Stimulated activated CD4-positive, alpha-beta T cell treated with anti-CD3 and anti-CD28 coated beads, TNF-alpha, amount 100 ng/mL, for 4 hours (primary cell): ENCODE measurements around the gene AZGP1.
A peak's percentile ranks its signal among the peaks of the same experiment; 100 is the strongest.
"Not testable (repeated sequence)": the region's sequence is repeated elsewhere in the genome, so short reads cannot be mapped to it uniquely, and the experiment has no call there.

ENCODE experiments used
- DNase-seq, 3 experiments: peaks; one replicate each; pipeline ENCODE4 v3.0.0-alpha.2; 2020; ENCODE audit warnings: low read depth in 3 of 3

The AZGP1 gene

DNA sequence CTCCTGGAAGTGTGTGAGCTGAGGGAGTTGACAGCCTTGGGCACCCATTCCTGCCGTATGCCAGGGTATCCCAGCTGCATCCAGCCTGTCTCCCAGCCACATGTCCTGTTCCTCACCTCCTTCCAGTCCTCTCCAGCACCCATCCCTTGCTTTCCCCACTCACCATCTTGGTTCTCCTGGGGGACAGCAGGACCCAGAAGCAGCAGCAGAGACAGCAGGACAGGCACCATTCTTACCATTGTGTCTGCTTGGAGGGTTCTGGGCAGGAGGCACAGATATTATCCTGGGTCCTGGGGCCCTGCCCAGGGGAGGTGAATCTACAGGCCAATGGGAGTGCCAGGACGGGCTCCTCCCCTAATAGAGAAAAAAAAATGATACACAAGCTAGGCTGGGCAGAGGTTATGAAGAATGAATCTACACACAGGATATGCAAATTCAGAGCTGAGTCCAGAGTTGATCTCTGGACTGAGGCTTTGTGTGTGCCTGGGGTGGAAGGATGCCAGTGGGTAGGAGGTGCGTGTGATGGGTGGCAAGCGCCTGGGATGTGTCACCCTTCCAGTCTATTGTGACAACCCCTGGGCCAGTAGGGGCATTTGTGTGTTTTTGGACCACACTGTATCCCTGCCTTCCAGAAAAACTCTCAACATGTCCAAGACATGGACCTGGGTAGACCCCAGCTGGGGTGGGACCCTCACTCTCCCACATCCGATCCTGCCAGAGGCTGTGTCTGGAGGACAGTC lies at the start of gene AZGP1:
Gene AZGP1, minus strand, starts transcription at position 250 of the 740 bp plus-strand sequence. Its CDS starts 11 bp downstream, at position 239.
- no peak for DNase-seq

DNA sequence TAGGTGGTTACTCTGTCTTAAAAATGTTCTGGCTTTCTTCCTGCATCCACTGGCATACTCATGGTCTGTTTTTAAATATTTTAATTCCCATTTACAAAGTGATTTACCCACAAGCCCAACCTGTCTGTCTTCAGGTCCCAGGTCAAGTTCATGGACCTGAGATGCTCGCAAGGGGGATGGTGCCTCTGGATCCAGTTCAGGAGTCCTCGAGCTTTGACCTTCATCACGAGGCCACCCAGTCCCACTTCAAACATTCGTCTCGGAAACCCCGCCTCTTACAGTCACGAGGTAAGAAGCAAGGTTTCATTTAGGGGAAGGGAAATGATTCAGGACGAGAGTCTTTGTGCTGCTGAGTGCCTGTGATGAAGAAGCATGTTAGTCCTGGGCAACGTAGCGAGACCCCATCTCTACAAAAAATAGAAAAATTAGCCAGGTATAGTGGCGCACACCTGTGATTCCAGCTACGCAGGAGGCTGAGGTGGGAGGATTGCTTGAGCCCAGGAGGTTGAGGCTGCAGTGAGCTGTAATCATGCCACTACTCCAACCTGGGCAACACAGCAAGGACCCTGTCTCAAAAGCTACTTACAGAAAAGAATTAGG lies 48.3 kb upstream of the AZGP1 start:
- DNase-seq = no peak

DNA sequence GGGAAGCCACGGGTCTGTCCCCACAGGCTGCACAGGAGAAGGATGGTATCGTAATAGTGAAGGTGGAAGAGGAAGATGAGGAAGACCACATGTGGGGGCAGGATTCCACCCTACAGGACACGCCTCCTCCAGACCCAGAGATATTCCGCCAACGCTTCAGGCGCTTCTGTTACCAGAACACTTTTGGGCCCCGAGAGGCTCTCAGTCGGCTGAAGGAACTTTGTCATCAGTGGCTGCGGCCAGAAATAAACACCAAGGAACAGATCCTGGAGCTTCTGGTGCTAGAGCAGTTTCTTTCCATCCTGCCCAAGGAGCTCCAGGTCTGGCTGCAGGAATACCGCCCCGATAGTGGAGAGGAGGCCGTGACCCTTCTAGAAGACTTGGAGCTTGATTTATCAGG lies 47.7 kb upstream of the AZGP1 start:
- DNase-seq = no peak

- no peak for DNase-seq
These were observed 46.8 kb upstream of the AZGP1 start for GRCh38 chr7:100022621-100023020.

DNA sequence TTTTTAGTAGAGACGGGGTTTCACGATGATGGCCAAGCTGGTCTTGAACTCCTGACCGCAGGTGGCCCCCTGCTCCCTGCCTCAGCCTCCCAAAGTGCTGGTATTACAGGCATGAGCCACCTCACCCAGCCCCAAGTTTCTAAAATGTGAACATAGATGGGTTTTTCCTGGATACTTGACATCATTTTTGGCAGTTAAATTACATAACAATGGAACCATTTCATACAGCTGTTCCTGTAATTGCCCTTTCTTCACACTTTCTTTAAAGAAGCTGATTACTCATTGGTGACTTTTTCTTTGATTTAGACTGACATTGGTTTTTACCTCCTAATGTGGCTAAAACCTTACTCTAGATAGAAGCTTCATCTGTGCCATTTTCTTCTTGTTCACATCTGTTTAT lies 45.5 kb upstream of the AZGP1 start:
- no peak for DNase-seq

GRCh38 chr7:100019908-100020307 lies 44.1 kb upstream of the AZGP1 start:
- DNase-seq = no peak

GRCh38 chr7:100017875-100018274 lies 42.0 kb upstream of the AZGP1 start:
- DNase-seq = no peak

DNA sequence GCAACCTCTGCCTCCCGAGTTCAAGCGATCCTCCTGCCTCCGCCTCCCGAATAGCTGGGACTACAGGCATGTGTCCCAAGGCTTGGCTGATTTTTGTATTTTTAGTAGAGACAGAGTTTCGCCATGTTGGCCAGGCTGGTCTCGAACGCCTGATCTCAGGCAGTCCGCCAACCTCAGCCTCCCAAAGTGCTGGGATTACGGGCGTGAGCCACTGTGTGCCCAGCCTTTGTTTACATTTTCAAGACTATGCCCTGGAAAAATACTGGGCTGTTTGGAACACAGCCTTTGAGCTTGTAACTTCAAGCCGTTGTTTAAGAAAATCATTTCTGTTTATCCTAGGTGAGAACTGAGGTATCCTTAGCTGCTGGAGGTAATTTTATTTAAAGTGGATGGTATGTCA lies 41.5 kb upstream of the AZGP1 start:
- DNase-seq = no peak

DNA sequence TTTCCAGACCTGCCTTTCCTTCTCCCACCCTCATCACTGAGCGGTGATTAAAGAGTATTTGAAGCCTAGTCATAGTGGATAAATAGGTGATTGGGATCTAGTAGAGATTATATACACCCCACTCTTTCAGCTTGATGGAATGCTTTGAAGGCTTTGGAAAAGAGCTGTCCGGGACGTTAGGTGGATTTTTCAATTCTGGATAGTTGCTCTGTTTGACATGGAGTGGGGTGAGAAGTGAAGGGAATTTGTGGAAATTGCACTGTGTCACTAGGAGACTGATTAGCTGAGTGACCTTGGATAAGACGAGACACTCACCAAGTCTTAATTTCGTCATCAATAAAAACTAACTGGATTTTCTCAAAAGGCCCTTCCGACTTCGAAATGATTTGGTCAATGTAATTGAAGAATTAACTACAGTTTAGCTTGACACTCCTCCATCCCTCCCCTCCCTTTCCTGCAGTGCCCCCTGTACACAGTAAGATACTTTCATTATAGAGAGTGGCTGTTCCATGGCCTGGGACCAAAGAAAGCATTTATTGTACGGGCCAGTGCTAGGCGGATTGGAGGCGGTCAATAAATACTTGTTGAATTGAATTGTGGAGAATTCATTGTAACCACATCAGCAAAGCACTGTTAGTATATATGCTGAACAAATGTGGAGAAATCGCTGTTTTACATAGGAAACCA lies 40.5 kb upstream of the AZGP1 start:
- no peak for DNase-seq

DNA sequence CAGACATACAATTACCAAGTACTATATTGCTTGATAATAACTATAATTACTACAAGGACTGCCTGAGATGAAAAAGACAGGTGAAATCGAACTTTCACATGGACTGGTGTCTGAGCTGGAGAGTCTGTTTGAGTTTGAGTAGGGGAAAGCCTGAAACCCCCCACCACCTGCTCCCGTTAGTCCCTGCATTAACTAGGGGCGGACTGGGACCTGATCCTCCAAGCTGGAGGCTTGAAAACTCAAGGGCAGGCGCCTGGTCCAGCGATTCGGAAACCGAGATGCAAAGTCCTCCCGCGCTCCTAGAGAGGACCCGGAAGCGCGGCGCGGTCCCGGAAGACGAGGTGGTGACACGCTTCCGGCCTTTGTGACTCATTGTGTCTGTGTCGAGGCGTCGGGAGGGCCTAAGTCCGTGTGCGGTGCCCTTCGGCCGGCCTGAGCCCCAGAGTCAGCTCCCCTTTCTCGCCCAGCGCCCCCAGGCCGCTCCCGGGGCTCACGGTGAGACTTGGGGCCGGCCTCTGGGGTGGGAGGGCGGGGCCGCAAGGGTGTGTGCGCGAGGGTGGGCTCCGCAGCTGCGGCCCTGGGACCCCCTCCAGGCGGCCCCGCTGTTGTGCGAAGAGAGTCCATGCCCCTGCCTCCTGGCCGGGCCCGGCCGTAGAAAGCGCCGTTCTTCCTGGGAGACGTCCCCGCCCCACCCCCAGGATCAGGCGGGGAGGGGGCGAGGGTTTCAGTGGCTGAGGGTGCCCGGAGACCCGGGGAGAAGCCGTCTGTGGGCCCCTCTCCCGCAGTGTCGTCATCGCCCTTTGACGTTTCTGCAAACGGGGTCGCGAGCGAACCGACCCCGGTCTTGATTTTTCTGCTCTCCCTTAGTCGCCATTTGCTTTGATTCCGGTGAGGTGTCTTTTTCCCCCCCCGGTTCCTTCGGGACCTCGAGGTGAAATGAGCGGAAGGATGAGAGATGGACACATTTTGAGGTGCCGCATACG lies 39.7 kb upstream of the AZGP1 start, which contains the start of gene ZKSCAN1:
Gene ZKSCAN1, plus strand, starts transcription at position 365 of the 983 bp plus-strand sequence. CDS start 7,911 bp downstream, outside the sequence.
- peak; percentile 70 to 72 (median 72) for DNase-seq

DNA sequence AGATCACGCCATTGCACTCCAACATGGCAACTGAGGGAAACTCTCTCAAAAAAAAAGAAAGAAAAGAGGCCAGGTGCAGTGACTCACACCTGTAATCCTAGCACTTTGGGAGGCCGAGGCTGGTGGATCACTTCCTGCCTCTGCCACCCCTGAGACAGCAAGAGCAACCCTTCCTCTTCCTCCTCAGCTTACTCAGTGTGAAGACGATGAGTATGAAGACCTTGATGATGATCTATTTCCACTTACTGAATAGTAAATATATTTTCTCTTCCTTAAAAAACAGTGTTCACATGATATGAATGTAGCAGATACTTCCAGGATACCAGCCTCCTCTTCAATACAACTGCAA lies 37.5 kb upstream of the AZGP1 start:
- DNase-seq = peak in 2 of 3 experiments; percentile 6 to 17

GRCh38 chr7:100012385-100013327 lies 36.8 kb upstream of the AZGP1 start:
- not testable (repeated sequence) for DNase-seq

DNA sequence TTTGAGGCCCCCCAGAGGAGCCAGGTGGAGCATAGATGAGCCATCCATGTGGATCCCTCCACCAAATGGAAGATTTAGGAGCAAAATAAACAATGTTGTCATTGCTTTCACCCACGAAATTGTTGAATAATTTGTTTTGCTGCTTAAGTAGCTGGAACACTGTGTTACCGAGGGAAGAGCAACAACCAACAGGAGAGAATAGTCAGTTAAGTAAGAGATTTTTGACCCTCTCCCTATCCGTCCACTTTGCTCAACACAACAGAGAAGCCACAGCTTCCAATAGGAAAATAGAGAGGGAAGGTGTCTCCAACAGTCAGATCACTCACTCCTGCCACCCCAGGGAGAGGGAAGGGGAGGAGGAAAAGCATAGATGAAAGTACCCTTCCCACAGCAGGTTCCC lies 35.7 kb upstream of the AZGP1 start:
- no peak for DNase-seq

DNA sequence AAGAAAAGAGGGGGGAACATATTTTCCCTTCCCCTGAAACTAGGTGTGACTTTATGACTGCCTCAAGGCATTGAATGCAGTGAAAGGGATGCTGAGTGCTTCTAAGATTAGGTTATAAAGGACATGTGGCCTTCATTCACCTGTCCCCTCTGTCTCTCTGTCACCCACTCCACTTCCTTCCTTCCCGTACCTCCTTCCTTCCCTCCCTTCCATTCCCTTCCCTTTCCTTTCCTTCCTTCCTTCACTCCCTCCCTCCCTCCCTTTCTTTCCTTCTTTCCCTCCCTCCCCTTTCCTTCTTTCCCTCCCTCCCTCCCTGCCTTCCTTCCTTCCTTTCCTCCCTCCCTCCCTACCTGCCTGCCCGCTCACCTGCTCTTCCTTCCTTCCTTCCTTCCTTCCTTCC lies 35.1 kb upstream of the AZGP1 start:
- DNase-seq = no peak

DNA sequence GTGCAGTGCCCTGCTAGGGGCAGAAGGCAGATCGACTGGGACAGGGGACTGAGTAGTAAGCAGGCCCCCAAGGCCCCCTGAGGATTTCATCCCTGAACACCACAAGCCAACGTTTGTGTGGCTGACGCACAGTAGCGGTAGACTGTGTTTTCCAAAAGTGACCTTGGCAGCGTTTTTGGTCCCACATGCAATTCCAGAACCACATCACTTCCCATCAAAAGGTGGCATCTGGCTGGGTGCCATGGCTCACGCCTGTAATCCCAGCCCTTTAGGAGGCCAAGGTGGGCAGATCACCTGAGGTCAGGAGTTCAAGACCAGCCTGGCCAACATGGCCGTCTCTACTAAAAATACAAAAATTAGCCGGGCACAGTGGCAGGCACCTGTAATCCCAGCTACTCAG lies 34.1 kb upstream of the AZGP1 start:
- not testable (repeated sequence) for DNase-seq

- DNase-seq = no peak
These were observed 32.7 kb upstream of the AZGP1 start for GRCh38 chr7:100008525-100008924.

DNA sequence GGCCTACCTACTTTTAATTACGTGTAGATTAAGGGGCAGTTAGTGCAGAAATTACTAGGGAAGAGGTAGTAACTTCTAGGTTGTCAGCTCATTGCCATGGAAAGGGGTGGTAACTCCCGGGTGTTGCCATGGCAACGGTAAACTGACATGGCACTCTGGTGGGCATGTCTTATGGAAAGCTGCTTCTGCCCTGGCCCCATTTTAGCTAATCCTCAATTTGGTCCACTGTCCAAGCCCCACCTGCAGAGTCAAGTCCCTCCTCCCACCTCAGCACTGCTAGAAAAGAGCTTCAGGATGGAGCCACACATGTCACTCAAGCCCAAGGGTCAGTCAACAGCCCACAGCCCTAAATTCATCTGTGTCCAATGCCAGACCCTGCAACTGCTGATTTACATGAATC lies 32.1 kb upstream of the AZGP1 start:
- no peak for DNase-seq

GRCh38 chr7:100003711-100004661 lies 28.2 kb upstream of the AZGP1 start:
- DNase-seq = no peak

DNA sequence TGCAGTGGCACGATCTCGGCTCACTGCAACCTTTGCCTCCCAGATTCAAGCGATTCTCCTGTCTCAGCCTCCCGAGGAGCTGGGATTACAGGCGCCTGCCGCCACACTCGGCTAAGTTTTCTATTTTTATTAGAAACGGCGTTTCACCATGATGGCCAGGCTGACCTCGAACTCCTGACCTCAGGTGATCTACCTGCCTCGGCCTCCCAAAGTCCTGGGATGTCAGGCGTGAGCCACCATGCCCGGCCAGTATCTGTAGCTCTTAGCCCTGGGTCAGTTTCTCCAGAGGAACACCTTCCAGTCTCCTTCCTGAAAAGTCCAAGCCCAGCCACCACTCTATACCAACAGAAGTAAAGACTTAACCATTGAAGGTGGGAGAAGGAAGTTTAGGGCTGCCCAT lies 24.4 kb upstream of the AZGP1 start:
- no peak for DNase-seq
